Fibroblast of skin of abdomen (primary cell): ENCODE measurements around the gene CDH18.

Experiments used
- DNase-seq: peaks from one replicate; pipeline ENCODE4 v3.0.0-alpha.2; 2013

Gene CDH18

GRCh38 chr5:19565466-19565865 lies 422.5 kb downstream of the CDH18 start:
- DNase-seq: no peak

DNA sequence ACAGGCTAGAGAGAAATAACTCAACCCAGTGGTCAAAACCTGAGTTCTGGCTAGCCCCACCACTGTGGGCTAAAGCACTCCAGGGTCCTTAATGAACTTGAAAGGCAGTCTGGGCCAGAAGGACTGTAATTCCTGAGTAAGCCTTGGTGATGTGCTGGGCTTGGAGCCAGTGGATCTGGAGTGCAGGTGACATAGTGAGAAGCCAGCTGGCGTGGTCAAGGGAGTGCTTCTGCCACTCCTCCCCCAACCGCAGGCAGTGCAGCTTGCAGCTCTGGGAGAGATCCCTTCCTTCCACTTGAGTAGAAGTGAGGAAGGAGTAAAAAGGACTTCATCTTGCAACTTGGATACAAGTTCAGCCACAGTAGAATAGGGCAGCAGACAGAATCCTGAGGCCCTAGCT lies 424.0 kb downstream of the CDH18 start:
- DNase-seq: peak; percentile 1

DNA sequence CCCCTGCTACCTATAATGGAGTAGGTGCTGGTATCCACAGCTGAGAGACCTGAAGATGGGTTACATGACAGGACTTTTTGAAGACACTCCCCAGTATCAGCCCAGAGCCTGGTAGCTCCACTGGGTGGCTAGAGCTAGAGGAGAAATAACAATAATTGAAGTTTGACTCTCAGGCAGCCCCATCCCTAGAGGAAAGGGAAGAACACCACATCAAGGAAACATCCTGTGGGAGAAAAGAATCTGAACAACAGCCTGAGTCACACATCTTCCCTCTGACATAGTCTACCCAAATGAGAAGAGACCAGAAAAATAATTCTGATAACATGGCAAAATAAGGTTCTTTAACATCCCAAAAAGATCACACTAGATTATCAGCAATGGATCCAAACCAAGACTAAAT lies 432.1 kb downstream of the CDH18 start:
- DNase-seq: peak; percentile 20

DNA sequence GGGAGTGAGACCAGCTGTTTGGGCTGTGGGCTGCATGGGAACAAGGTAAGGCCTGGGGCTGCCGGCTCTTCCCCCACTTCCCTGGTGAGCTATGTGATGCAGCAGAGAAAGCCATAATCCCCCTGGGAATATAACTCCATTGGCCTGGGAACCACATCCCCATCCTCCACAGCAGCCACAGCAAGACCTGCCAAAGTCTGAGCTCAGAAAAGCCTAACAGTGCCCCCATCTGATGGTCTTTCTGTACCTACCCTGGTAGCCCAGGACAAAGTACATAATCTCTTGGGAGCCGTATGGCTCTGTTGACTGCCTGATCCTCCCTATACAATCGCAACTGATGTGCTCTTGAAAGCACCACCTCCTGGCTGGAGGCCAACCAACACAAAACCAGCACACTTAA lies 432.6 kb downstream of the CDH18 start:
- DNase-seq: no peak

GRCh38 chr5:19554524-19554923 lies 433.5 kb downstream of the CDH18 start:
- DNase-seq: no peak

- DNase-seq: peak; percentile 83
These were observed 440.4 kb downstream of the CDH18 start for GRCh38 chr5:19547640-19548039.

- DNase-seq: no peak
These were observed 441.5 kb downstream of the CDH18 start for GRCh38 chr5:19546521-19546920.

GRCh38 chr5:19538607-19539006 lies 449.4 kb downstream of the CDH18 start:
- DNase-seq: no peak

DNA sequence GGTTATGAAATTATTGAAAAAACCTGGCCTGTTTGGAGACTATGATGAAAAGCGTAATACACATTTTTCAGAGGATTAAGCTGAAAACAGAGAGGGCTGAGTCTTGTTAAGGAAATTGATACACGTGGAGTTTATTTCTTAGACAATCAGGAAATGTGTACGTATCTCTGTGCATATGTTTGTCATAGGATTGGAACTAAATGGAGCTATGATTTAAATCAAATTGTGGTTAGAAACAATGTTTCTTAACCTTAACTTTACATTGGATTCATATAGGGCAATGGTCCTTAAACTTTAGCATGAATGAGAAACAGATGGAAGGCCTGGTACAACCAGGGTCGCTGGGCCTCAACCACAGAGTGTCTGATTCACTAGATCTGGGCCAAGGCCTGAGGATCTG lies 451.6 kb downstream of the CDH18 start:
- peak; percentile 55 for DNase-seq

GRCh38 chr5:19534751-19535150 lies 453.2 kb downstream of the CDH18 start:
- DNase-seq: peak; percentile 47

GRCh38 chr5:19532936-19533335 lies 455.1 kb downstream of the CDH18 start:
- DNase-seq: no peak

DNA sequence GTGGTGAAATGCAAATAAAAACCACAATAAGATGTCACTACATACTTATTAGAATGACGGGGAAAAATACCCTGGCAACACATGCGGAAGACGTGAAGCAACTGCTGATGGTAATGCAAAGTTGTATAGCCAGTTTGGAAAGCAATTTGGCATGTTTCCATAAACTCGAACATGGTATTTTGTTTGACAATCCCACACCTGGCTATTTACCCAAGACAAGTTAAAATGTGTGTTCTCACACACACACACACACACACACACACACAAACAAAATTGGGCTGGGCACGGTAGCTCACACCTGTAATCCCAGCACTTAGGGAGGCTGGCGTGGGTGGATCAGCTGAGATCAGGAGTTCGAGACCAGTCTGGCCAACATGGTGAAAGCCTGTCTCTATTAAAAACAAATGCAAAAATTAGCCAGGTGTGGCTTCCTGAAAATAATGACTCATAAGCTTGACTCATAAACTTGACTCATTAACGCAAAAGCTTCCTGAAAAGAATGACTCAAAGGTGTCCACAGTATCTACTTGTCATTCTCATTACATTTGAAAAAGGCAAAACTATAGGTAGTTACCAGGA lies 456.5 kb downstream of the CDH18 start:
- DNase-seq: peak; percentile 24

DNA sequence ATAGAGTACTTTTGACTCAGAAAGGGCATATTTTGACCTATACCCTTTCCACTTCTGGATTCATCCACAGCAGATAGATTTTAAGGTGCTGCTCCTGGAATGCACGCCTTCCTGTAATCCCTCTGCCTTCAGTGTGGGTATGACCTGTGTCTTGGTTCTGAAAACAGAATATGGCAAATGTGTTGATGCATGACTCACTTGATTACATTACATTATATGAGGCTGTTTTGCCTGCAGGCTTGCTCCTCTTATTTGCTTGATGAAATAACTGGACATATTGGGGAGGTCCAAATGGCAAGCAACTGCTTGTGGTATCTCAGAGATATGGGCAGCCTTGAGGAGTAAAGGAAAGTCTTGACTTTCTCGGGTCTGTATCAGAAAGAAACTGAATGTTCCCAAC lies 468.6 kb downstream of the CDH18 start:
- DNase-seq: no peak

GRCh38 chr5:19498852-19499251 lies 489.1 kb downstream of the CDH18 start:
- DNase-seq: no peak

DNA sequence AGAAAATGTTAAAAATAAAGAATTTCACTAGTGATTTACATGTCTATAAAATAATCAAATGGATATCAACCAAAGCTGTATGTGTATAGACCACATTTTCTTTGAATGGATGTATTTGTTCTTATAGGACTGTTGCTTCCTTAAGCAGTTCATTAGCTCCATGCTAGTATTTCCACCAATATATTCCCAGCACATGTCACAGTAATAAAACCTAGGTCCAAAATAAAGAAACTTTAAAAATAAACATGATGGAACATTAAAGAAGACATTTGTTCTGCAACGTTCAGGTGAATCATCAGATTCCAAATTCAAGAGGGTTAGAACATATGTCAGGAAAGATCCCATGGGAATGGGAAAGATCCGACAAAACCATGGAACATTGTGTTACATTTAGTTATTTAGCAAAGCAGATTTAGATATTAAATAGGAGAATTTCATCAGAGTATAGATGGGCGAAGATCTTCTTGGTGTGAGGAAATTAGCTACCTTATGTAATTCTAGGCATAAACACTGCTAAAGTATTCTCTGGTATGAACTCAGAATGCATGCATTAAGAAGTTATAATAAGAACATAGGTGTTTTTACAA lies 490.7 kb downstream of the CDH18 start:
- DNase-seq: no peak

GRCh38 chr5:19496056-19496455 lies 491.9 kb downstream of the CDH18 start:
- no peak for DNase-seq

DNA sequence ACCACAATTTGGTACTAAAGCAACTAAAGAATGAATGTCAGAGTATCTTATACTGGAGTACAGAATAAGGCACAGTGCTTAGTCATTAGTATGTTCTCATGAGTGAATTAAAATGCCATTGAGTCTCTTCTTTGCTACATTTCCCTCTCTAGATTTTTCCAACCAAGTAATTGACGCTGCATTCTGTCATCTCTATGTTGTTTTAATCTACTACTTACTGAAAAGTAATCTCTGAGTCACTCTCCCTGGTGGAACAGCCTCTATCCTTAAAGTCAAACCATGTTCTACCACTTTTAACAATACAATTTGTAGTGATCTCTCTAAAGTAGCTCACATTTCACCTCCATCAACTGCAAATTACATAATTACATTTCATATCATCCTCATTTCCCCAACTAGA lies 495.1 kb downstream of the CDH18 start:
- DNase-seq: no peak

DNA sequence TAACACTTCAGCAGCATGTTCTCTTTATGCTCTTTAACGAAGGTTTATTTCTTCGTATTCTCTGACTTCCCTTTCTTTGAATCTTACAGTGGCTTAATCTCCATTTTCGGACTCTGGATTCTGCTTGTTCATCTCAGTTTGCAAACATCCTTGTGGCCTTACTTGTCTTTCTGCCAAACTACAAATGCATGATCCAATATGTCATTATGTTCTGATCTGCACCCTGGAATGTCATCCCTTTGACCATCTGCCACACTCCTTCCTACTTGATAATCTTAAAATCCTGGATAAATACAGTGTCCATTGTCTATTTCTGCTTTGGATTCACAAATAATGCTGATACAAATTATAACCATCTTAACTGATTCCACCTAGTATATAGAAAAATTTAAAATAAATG lies 499.2 kb downstream of the CDH18 start:
- DNase-seq: no peak

DNA sequence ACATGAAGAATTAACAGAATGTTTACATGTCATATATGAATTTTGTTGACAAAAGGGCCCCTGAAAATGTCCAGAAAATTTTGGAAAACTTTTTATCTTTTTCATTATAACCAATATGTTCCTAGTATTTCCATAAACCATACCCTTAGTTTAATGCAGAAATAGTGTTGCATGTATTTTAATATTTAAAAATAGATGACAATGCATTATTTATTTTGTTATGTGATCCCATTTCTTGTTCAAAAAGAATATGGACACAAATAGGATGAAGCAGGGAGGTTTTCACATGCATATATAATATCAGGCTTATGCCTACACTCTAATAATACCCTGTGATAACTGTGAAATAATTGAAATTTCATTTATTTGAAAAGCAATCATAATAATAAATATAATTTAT lies 500.5 kb downstream of the CDH18 start:
- DNase-seq: no peak

GRCh38 chr5:19479562-19479961 lies 508.4 kb downstream of the CDH18 start:
- DNase-seq: no peak

- no peak for DNase-seq
These were observed 526.0 kb downstream of the CDH18 start for GRCh38 chr5:19462019-19462418.

DNA sequence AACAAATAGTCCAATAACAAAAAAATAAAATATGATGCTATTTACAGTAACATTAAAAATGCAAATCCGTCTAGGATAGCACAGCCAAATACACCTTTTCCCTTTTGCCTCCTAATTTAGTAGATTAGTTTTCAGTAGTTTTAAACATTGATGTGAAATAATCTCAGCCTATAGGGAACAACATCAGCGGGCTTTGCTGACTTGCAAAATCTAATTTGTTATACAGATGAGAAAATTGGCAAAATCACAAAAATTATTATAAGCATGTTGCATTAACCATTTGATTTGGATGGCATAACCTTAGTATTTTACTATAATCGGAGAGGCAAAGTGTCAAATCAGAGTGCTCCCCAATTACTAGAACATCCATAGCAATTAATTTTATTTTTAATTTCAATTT lies 563.5 kb downstream of the CDH18 start:
- no peak for DNase-seq
